ENCODE results near the gene PYGM.
"Not testable (repeated sequence)": the region's sequence is repeated elsewhere in the genome, so short reads cannot be mapped to it uniquely, and the experiment has no call there.

PYGM gene

DNA sequence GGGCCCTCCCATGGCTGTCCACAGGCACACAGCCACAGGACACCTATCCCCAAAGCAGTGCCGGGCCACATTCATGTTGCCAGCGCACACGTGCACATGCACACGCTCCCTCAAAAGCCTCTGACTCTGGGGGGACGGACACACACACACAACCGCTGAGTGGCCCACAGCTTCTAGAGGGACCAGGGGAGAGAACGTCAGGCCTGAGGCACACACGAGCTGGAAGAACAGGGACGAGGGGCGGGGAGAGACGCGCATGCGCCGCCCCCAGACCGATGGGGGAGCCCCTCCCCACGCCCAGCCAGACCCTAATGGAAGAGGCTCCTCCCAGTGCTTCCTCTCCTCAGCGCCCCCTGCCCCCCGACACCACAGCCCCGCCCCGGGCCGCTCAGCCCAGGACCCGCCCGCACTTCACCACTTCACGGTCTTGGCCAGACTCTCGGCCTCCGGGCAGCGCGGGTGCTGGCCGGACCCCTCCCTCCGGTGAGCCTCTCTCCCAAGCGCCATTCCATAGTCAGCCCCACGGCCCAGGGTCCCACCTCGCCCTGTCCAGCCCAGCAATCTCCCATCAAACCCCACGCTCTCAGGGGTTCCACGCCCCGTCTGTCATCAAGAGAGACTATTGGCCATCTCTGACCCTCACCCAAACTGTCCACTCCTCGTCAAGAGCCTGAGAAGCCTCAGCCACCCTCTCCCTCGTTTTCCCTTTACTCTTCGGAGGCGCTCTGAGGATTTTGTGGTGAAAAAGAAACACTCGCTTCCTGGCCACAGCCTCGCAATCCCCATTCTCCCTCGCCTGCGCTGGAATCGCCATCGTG, 48.4 kb downstream of the PYGM start:
- Histone ChIP-seq H3K4me3 (ENCODE audit: low read depth, low read length) (peak overlapping the region; percentile 41; the same call in 1 of the 2 replicates), H3K27me3 (ENCODE audit: control insufficient read depth, insufficient read depth, low read length) (peaks cover 54% of the 10 kb centered on the region), H3K9ac (ENCODE audit: low read depth, low read length) (no peak overlapping the region), H3K9me3 (ENCODE audit: control insufficient read depth, insufficient read depth, low read length) (no peaks in the 10 kb centered on the region), H3K4me1 (ENCODE audit: control insufficient read depth, insufficient read depth, low read length) (peaks cover 19% of the 10 kb centered on the region), H3K36me3 (ENCODE audit: control insufficient read depth, insufficient read depth, low read length) (no peaks in the 10 kb centered on the region), H3K27ac (ENCODE audit: low read depth, low read length) (no peak overlapping the region)

DNA sequence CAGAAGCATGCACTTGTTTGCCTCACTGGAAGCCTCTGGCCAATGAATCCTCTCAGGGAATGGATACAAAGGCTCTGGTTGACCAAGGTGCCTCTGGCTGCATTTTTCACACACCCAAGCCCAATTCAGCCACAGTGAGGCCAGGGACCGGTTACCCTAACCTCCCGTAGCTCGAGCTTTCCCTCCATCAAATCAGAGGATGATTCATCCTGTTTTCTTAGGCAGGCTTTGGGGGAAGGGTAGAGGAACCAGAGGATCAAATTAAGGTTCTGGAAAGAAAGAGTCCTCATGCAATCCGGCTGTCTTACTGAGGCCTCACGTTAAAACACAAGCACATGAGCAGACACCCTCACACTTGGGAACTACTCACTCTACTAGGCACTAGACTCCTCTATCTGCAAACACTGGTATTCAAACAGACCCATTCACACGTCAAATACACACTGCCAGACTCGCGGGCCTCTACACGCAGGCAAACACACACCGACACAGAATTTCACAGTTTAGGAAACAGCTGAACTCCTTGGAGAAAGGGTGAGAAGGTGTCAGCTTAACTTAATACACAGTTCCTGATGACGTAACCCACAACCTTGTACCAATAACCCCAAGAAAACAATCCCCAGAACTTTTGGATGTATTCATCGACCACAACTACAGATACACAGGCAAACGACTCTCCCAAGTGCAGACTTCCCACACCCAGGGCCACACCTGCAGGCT, 49.2 kb downstream of the PYGM start:
- H3K9me3 ChIP-seq (ENCODE audit: control insufficient read depth, insufficient read depth, low read length) = no peaks in the 10 kb centered on the region
- no peaks in the 10 kb centered on the region for H3K36me3 ChIP-seq (ENCODE audit: control insufficient read depth, insufficient read depth, low read length)
- no peak overlapping the region for H3K9ac ChIP-seq (ENCODE audit: low read depth, low read length)
- peak overlapping the region; percentile 41; the same call in 1 of the 2 replicates for H3K4me3 ChIP-seq (ENCODE audit: low read depth, low read length)
- H3K27me3 ChIP-seq (ENCODE audit: control insufficient read depth, insufficient read depth, low read length) = peaks cover 50% of the 10 kb centered on the region
- peaks cover 19% of the 10 kb centered on the region for H3K4me1 ChIP-seq (ENCODE audit: control insufficient read depth, insufficient read depth, low read length)
- no peak overlapping the region for H3K27ac ChIP-seq (ENCODE audit: low read depth, low read length)

DNA sequence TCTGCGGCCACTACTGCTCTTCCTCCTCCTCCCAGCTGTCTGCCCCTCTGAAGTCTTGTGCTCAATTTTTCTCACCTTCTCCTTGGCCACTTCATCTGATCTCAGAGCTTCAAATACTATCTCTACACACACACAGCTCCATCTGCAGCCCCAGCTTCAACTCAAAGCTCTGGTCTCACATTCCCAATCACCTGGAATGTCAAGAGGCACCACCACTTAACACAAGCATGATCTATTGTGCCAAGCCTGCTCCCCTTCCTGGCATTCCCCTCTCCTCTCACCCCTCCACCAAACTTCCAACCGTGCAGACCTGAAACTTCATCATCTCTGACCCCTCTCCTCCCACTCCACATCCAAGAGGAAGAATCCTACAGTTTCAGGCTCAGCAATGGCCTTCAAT, 54.3 kb downstream of the PYGM start:
- peaks cover 5% of the 10 kb centered on the region; the same call in 1 of the 2 replicates for H3K4me1 ChIP-seq (ENCODE audit: control insufficient read depth, insufficient read depth, low read length)
- H3K27ac ChIP-seq (ENCODE audit: low read depth, low read length) = no peak overlapping the region
- H3K9ac ChIP-seq (ENCODE audit: low read depth, low read length) = no peak overlapping the region
- no peaks in the 10 kb centered on the region for H3K9me3 ChIP-seq (ENCODE audit: control insufficient read depth, insufficient read depth, low read length)
- peaks cover 14% of the 10 kb centered on the region for H3K27me3 ChIP-seq (ENCODE audit: control insufficient read depth, insufficient read depth, low read length)
- no peaks in the 10 kb centered on the region for H3K36me3 ChIP-seq (ENCODE audit: control insufficient read depth, insufficient read depth, low read length)
- no peak overlapping the region for H3K4me3 ChIP-seq (ENCODE audit: low read depth, low read length)

DNA sequence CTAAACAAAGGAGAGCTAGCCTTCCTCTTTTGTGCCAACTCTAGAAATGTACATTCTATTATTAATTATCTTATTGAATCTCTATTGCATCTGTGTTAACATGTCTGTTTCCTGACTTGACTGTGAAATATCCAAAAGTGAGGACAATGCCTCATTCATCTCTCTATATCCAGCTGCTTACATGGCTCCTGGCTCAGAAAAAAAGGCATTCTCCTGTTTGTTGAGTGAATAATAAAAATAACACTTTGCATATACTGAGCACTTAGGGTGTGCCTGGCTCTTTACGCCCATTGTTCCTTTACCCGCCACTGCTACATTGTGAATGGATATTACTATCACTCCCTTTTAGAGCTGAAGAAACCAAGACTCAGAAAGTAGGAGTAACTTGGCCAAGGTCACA, 56.7 kb downstream of the PYGM start:
- H3K4me1 ChIP-seq (ENCODE audit: control insufficient read depth, insufficient read depth, low read length) = no peaks in the 10 kb centered on the region
- no peaks in the 10 kb centered on the region for H3K9me3 ChIP-seq (ENCODE audit: control insufficient read depth, insufficient read depth, low read length)
- no peak overlapping the region for H3K27ac ChIP-seq (ENCODE audit: low read depth, low read length)
- H3K36me3 ChIP-seq (ENCODE audit: control insufficient read depth, insufficient read depth, low read length) = no peaks in the 10 kb centered on the region
- peaks cover 10% of the 10 kb centered on the region for H3K27me3 ChIP-seq (ENCODE audit: control insufficient read depth, insufficient read depth, low read length)
- H3K4me3 ChIP-seq (ENCODE audit: low read depth, low read length) = no peak overlapping the region
- H3K9ac ChIP-seq (ENCODE audit: low read depth, low read length) = no peak overlapping the region

DNA sequence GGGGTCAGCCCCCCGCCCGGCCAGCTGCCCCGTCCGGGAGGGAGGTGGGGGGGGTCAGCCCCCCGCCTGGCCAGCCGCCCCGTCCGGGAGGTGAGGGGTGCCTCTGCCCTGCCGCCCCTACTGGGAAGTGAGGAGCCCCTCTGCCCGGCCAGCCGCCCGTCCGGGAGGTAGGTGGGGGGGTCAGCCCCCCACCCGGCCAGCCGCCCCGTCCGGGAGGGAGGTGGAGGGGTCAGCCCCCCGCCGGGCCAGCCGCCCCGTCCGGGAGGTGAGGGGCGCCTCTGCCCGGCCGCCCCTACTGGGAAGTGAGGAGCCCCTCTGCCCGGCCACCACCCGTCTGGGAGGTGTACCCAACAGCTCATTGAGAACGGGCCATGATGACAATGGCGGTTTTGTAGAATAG, 57.8 kb downstream of the PYGM start:
- H3K27me3 ChIP-seq (ENCODE audit: control insufficient read depth, insufficient read depth, low read length) = peaks cover 10% of the 10 kb centered on the region
- H3K9ac ChIP-seq (ENCODE audit: low read depth, low read length); H3K9me3 ChIP-seq (ENCODE audit: control insufficient read depth, insufficient read depth, low read length); H3K4me1 ChIP-seq (ENCODE audit: control insufficient read depth, insufficient read depth, low read length); H3K4me3 ChIP-seq (ENCODE audit: low read depth, low read length); H3K36me3 ChIP-seq (ENCODE audit: control insufficient read depth, insufficient read depth, low read length); H3K27ac ChIP-seq (ENCODE audit: low read depth, low read length): not testable (repeated sequence)

DNA sequence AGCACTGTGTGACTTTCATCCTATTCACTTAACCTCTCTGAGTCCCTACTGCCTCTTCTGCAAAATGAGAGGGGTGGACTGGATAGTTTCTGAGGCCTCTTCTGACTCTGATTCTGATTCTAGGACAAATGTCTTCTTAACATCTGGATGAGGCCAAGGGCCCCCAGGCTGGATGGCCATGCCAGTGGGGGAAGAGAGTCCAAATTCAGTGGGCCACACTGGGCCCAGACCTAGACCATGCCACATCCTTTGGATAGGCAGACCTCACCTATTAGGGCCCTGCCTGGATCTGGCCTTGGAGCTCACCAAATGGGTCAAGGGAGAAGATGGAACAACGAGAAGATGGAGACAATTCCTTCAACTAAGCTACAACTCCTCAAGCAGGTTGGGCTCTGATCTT, 61.3 kb downstream of the PYGM start:
- Histone ChIP-seq H3K27me3 (ENCODE audit: control insufficient read depth, insufficient read depth, low read length) (0 out of 2 replicates have a peak, but pooled peaks cover 4% of the 10 kb centered on the region), H3K9me3 (ENCODE audit: control insufficient read depth, insufficient read depth, low read length) (no peaks in the 10 kb centered on the region), H3K9ac (ENCODE audit: low read depth, low read length) (no peak overlapping the region), H3K4me3 (ENCODE audit: low read depth, low read length) (no peak overlapping the region), H3K27ac (ENCODE audit: low read depth, low read length) (no peak overlapping the region), H3K4me1 (ENCODE audit: control insufficient read depth, insufficient read depth, low read length) (no peaks in the 10 kb centered on the region), H3K36me3 (ENCODE audit: control insufficient read depth, insufficient read depth, low read length) (no peaks in the 10 kb centered on the region)

DNA sequence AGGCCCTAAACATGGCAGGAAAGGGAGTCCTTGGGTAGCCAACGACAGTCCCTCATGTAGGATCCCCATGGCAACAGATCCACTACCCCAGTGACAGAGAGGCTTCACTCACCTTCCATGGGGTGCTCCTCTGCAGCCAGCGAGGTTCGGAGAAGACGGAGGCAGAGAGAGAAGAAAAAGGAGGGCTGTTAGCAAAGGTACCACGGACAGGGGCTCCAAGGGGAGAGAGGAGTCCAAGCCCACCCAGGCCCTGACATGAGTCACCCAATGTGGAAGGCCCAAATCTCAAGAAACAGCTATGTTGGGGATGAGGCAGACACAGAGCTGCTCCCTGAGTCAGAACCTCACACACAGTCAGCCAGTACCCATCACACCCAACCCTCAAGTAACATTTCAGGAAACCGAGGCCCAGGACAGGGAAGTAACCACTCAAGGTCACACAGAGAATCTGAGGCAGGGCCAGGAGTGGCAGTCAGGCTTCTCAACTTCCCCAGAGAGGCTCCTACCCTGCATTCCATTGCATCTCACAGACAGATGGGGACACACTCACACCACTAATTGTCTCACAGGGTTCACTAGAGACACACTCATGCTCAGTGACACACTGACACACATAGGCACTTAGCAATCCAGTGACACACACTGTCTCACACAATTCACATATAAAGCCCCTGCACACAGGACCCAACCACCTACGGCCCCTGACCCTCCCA, 62.0 kb downstream of the PYGM start:
- no peaks in the 10 kb centered on the region for H3K9me3 ChIP-seq (ENCODE audit: control insufficient read depth, insufficient read depth, low read length)
- no peaks in the 10 kb centered on the region for H3K36me3 ChIP-seq (ENCODE audit: control insufficient read depth, insufficient read depth, low read length)
- H3K27ac ChIP-seq (ENCODE audit: low read depth, low read length) = no peak overlapping the region
- peaks cover 1% of the 10 kb centered on the region; the same call in 1 of the 2 replicates for H3K4me1 ChIP-seq (ENCODE audit: control insufficient read depth, insufficient read depth, low read length)
- no peak overlapping the region for H3K9ac ChIP-seq (ENCODE audit: low read depth, low read length)
- H3K27me3 ChIP-seq (ENCODE audit: control insufficient read depth, insufficient read depth, low read length) = 0 out of 2 replicates have a peak, but pooled peaks cover 6% of the 10 kb centered on the region
- H3K4me3 ChIP-seq (ENCODE audit: low read depth, low read length) = no peak overlapping the region

Measured in HUES48 (cell line).